AG04450 (cell line): ENCODE data around the gene MRI1. TPM values are rescaled to one million over a fixed set of nuclear protein-coding genes. Genes with fewer than 3 reads are reported as not detected.
"Not testable (repeated sequence)": the region's sequence is repeated elsewhere in the genome, so short reads cannot be mapped to it uniquely, and the experiment has no call there.

Experiments
- CTCF ChIA-PET: fragments of 300-600, 350-600 bp; formaldehyde crosslinking; extraction: SDS; loops from one replicate; lab custom pipeline; 2022; ENCODE audit warnings: antibody characterized with exemption, inconsistent platforms; lab: Charles Lee
- POLR2A ChIA-PET: fragments of 350-600 bp; formaldehyde crosslinking; extraction: SDS; loops from one replicate; lab custom pipeline; 2021; ENCODE audit warnings: antibody characterized with exemption, inconsistent platforms; lab: Yijun Ruan, JAX
- DNase-seq: peaks from one replicate; pipeline ENCODE4 v3.0.0-alpha.2; 2011; ENCODE audit warnings: low read depth, low spot score
- H3K27ac ChIP-seq: one replicate; pipeline ENCODE4 v1.5.1; 2012; ENCODE audit warnings: low read depth, low read length, control low read depth
- H3K27me3 ChIP-seq: one replicate; pipeline ENCODE4 v1.6.0; 2012; ENCODE audit warnings: low read length; ENCODE audit not compliant: control insufficient read depth, insufficient read depth
- H3K4me3 ChIP-seq: 2 replicates; pipeline ENCODE4 v1.5.1; 2011; ENCODE audit warnings: mild to moderate bottlenecking, low read depth, low read length, control low read depth
- H3K9me3 ChIP-seq: 2 replicates; pipeline ENCODE4 v1.5.1; 2012; ENCODE audit warnings: low read length; ENCODE audit not compliant: control insufficient read depth, insufficient read depth
- CTCF ChIP-seq: IDR thresholded peaks from 2 replicates; pipeline ENCODE4 v1.5.1; 2011; ENCODE audit warnings: low read depth, low read length, control low read depth, inconsistent platforms
- polyA plus RNA-seq: library from polyadenylated mRNA; depleted of rRNA; stranded (reverse); fragments of >200 nt; gene quantifications from 2 replicates; pipeline ENCODE4 v1.2.3, GENCODE V29; 2011

The MRI1 gene
- polyA plus RNA-seq, 1 experiment: 20.2 TPM

- H3K9me3 ChIP-seq: peaks cover 5% of the 10 kb centered on the region; the same call in 1 of the 2 replicates
- DNase-seq: no peak
- ChIA-PET CTCF (no interaction called here), POLR2A (interaction anchor here (0.8 kb wide), 1 partner anchor 17 kb away, joined by 3 read pairs; the partner anchor contains the start of gene ZSWIM4)
- H3K27ac ChIP-seq: no peak overlapping the region
- TF ChIP-seq CTCF: no peak
- no peak overlapping the region for H3K4me3 ChIP-seq
- H3K27me3 ChIP-seq: no peaks in the 10 kb centered on the region
These were observed 14.1 kb downstream of the MRI1 start for GRCh38 chr19:13778398-13778797.

- ChIA-PET POLR2A (no interaction called here), CTCF (no interaction called here)
- TF ChIP-seq CTCF: no peak
- no peak for DNase-seq
- peaks cover 5% of the 10 kb centered on the region; the same call in 1 of the 2 replicates for H3K9me3 ChIP-seq
- no peak overlapping the region for H3K4me3 ChIP-seq
- H3K27me3 ChIP-seq: no peaks in the 10 kb centered on the region
- no peak overlapping the region for H3K27ac ChIP-seq
These were observed 14.5 kb downstream of the MRI1 start for GRCh38 chr19:13778847-13779246.

- H3K9me3 ChIP-seq, H3K27me3 ChIP-seq, H3K27ac ChIP-seq, H3K4me3 ChIP-seq, CTCF ChIA-PET, DNase-seq: not testable (repeated sequence)
- POLR2A ChIA-PET: interaction anchor here (0.5 kb wide), 1 partner anchor 25 kb away, joined by 9 read pairs; no protein-coding TSS in a partner anchor
These were observed 15.5 kb downstream of the MRI1 start for GRCh38 chr19:13779794-13780193.

GRCh38 chr19:13781547-13781946 lies 17.2 kb downstream of the MRI1 start:
- Histone ChIP-seq H3K27me3 (no peaks in the 10 kb centered on the region), H3K4me3 (no peak overlapping the region), H3K27ac (no peak overlapping the region), H3K9me3 (peaks cover 2% of the 10 kb centered on the region; the same call in 1 of the 2 replicates)
- POLR2A ChIA-PET: interaction anchor here (0.6 to 1.0 kb wide), 5 partner anchors 14 to 81 kb away, joined by 3 to 8 read pairs (median 5); partner anchors contain the start of gene ZSWIM4
- DNase-seq: no peak
- TF ChIP-seq CTCF: no peak
- CTCF ChIA-PET: interaction anchor here (1.5 kb wide), 1 partner anchor 81 kb away, joined by 5 read pairs; no protein-coding TSS in a partner anchor

- ChIA-PET POLR2A (no interaction called here), CTCF (no interaction called here)
- Histone ChIP-seq H3K27ac (no peak overlapping the region), H3K9me3 (peaks cover 2% of the 10 kb centered on the region; the same call in 1 of the 2 replicates), H3K27me3 (no peaks in the 10 kb centered on the region), H3K4me3 (no peak overlapping the region)
- no peak for DNase-seq
- no peak for TF ChIP-seq CTCF
These were observed 18.2 kb downstream of the MRI1 start for GRCh38 chr19:13782537-13782936.
